Vagina (tissue), 2 donors: ENCODE measurements around the gene GNRHR.

Experiments
- CTCF ChIP-seq, 3 experiments: fragments of 450-650 bp in 2 of 3; fragments of 200-600 bp in 1 of 3; sonication (generic) in 1 of 3; IDR thresholded peaks; one replicate each; pipeline ENCODE4 v1.5.1; 2017 to 2019; ENCODE audit warnings: antibody characterized with exemption in 3 of 3, mild to moderate bottlenecking in 2 of 3, moderate library complexity in 2 of 3
- POLR2AphosphoS5 ChIP-seq, 2 donors: sonication (generic); formaldehyde crosslinking; IDR thresholded peaks; one replicate each; pipeline ENCODE4 v1.9.0; 2017; ENCODE audit warnings: antibody characterized with exemption in 2 of 2, mild to moderate bottlenecking in 2 of 2, low read depth in 1 of 2; ENCODE audit not compliant: insufficient read depth in 1 of 2

- TF ChIP-seq CTCF (IDR thresholded peaks at IDR 0.05) (no peak), POLR2AphosphoS5 (IDR thresholded peaks at IDR 0.05; ENCODE audit: insufficient read depth in 1 of 2, low read depth in 1 of 2) (no peak)
Measured at GRCh38 chr4:67790721-67791120, 36.5 kb upstream of the GNRHR start.
